Astrocyte of the cerebellum (primary cell): ENCODE results near the gene UGT1A8.
"Not testable (repeated sequence)": the region's sequence is repeated elsewhere in the genome, so short reads cannot be mapped to it uniquely, and the experiment has no call there.

Experiments
- DNase-seq: peaks from one replicate; pipeline ENCODE4 v3.0.0-alpha.2; 2011; ENCODE audit warnings: low read depth
- H3K4me3 ChIP-seq: 2 replicates; pipeline ENCODE4 v1.5.1; 2011; ENCODE audit warnings: mild to moderate bottlenecking, low read depth, low read length, moderate library complexity
- CTCF ChIP-seq: IDR thresholded peaks from 2 replicates; pipeline ENCODE4 v1.5.1; 2012; ENCODE audit warnings: low read length, low read depth, moderate library complexity, mild to moderate bottlenecking; ENCODE audit errors: missing control alignments
- in situ Hi-C: cut with HindIII; loops from 2 replicates; pipeline ENCODE4 v1.10.0; 2017; ENCODE audit warnings: low sequenced_read_pairs

The UGT1A8 gene

GRCh38 chr2:233605680-233606079 lies 11.8 kb upstream of the UGT1A8 start:
- in situ Hi-C loops, result no loop called here
- TF ChIP-seq CTCF, result no peak
- DNase-seq, result no peak
- H3K4me3 ChIP-seq, result no peak overlapping the region

- TF ChIP-seq CTCF, result no peak
- in situ Hi-C loops, result no loop called here
- DNase-seq, result no peak
Measured at GRCh38 chr2:233611284-233611683, 6.1 kb upstream of the UGT1A8 start.

GRCh38 chr2:233620204-233620603 lies 2.8 kb downstream of the UGT1A8 start:
- TF ChIP-seq CTCF, result no peak
- H3K4me3 ChIP-seq, result no peak overlapping the region
- in situ Hi-C loops, result no loop called here
- DNase-seq, result no peak

More at GRCh38 chr2:233611284-233611683, 6.1 kb upstream of the UGT1A8 start:
- H3K4me3 ChIP-seq, result no peak overlapping the region

GRCh38 chr2:233621863-233622262 lies 4.4 kb downstream of the UGT1A8 start:
- H3K4me3 ChIP-seq, DNase-seq, in situ Hi-C loops: not testable (repeated sequence)

- H3K4me3 ChIP-seq, result no peak overlapping the region
- no peak for TF ChIP-seq CTCF
- DNase-seq, result no peak
- in situ Hi-C loops, result no loop called here
Measured at GRCh38 chr2:233627331-233628025, 10.0 kb downstream of the UGT1A8 start.

GRCh38 chr2:233636306-233636705 lies 18.9 kb downstream of the UGT1A8 start, which contains the start of gene UGT1A10:
TSS of gene UGT1A10 (plus strand) at chr2:233636448. CDS start at chr2:233636523, 75 bp downstream.
- in situ Hi-C loops, DNase-seq, H3K4me3 ChIP-seq: not testable (repeated sequence)

GRCh38 chr2:233638836-233639235 lies 21.4 kb downstream of the UGT1A8 start:
- TF ChIP-seq CTCF, result no peak
- H3K4me3 ChIP-seq, result no peak overlapping the region
- in situ Hi-C loops, result no loop called here
- DNase-seq, result no peak
